A549 (cell line): ENCODE measurements around the gene IL2RG.

Experiments
- CBX8 ChIP-seq: fragments of 200-600 bp; sonication (generic); IDR thresholded peaks from 2 replicates; pipeline ENCODE4 v1.6.1; 2016
- CHD2 ChIP-seq: fragments of 150-350 bp; IDR thresholded peaks from 2 replicates; pipeline ENCODE4 v1.6.1; 2014; ENCODE audit warnings: low read length; ENCODE audit not compliant: partially characterized antibody
- CTCF ChIP-seq: fragments of >200 bp; sonication (Bioruptor Twin); formaldehyde crosslinking; IDR thresholded peaks from 3 replicates; pipeline ENCODE4 v1.5.1; 2016
- EP300 ChIP-seq, 2 experiments: fragments of >200 bp; sonication (Bioruptor Twin); formaldehyde crosslinking; IDR thresholded peaks; 2 replicates in 1 of 2; 3 replicates in 1 of 2; pipeline ENCODE4 v1.6.1; 2016 to 2017
- ESRRA ChIP-seq: fragments of 150-350 bp; IDR thresholded peaks from 2 replicates; pipeline ENCODE4 v1.6.1; 2014; ENCODE audit warnings: mild to moderate bottlenecking, low read length, borderline replicate concordance
- NFE2L2 ChIP-seq: fragments of 150-350 bp; conservative IDR thresholded peaks from 2 replicates; pipeline ENCODE4 v1.6.1; 2014; ENCODE audit warnings: low read length
- POLR2A ChIP-seq: IDR thresholded peaks from 2 replicates; pipeline ENCODE4 v1.6.1; 2012; ENCODE audit warnings: mild to moderate bottlenecking, low read length
- POLR2AphosphoS2 ChIP-seq: conservative IDR thresholded peaks from 2 replicates; pipeline ENCODE4 v1.6.1; 2012; ENCODE audit warnings: low read length, improper control_type of control experiment, inconsistent platforms
- RFX5 ChIP-seq: fragments of 450-650 bp; IDR thresholded peaks from 2 replicates; pipeline ENCODE4 v1.7.1; 2014; ENCODE audit warnings: antibody characterized with exemption, mild to moderate bottlenecking, moderate library complexity
- ZSCAN20 ChIP-seq: fragments of 250-450 bp; sonication (Bioruptor Pico); IDR thresholded peaks from 2 replicates; pipeline ENCODE4 v1.8.0; 2022; ENCODE audit warnings: mild to moderate bottlenecking, moderate library complexity
- TF ChIP-seq, protein P1 (sequence below): fragments of 250-450 bp; sonication (Bioruptor Pico); IDR thresholded peaks from 2 replicates; pipeline ENCODE4 v1.5.0; 2021; ENCODE audit warnings: mild to moderate bottlenecking, moderate library complexity, borderline replicate concordance
- TF ChIP-seq, protein P2 (sequence below): fragments of 200-600 bp; sonication (generic); IDR thresholded peaks from 2 replicates; pipeline ENCODE4 v1.6.1; 2016; ENCODE audit warnings: antibody characterized with exemption, mild to moderate bottlenecking, moderate library complexity

DNA sequence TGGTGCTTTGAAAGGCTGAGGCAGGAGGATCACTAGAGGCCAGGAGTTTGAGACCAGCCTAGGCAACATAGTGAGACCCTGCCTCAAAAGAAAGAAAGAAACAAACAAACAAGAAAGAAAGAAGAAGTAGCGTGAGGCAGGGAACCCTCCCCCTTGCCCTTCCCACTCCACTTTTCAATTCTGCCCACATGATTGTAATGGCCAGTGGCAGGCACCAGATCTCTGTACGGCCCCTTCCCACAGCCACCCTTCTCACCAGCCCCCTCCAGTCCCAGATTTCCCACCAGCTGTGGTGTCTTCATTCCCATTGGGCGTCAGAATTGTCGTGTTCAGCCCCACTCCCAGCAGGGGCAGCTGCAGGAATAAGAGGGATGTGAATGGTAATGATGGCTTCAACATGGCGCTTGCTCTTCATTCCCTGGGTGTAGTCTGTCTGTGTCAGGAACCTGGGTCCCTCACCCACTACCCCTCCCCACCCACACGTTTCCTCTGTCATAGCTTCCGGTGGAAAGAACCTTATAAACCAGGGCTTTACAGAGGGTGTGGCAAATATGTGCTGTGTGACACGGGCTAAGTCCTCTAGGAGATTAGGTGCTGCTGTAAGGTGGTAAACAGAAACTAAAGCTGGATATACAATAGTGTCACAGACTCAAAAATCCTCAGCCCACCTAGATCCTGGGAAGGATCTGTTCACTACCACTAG lies at the start of gene IL2RG:
- no peak for TF ChIP-seq POLR2A
- TF ChIP-seq, protein P1, sequence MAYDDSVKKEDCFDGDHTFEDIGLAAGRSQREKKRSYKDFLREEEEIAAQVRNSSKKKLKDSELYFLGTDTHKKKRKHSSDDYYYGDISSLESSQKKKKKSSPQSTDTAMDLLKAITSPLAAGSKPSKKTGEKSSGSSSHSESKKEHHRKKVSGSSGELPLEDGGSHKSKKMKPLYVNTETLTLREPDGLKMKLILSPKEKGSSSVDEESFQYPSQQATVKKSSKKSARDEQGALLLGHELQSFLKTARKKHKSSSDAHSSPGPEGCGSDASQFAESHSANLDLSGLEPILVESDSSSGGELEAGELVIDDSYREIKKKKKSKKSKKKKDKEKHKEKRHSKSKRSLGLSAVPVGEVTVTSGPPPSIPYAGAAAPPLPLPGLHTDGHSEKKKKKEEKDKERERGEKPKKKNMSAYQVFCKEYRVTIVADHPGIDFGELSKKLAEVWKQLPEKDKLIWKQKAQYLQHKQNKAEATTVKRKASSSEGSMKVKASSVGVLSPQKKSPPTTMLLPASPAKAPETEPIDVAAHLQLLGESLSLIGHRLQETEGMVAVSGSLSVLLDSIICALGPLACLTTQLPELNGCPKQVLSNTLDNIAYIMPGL (CRISPR knock-in tag): no peak
- TF ChIP-seq CTCF: no peak
- TF ChIP-seq RFX5: no peak
- no peak for TF ChIP-seq CBX8
- TF ChIP-seq POLR2AphosphoS2: no peak
- TF ChIP-seq CHD2: no peak
- TF ChIP-seq, protein P2, sequence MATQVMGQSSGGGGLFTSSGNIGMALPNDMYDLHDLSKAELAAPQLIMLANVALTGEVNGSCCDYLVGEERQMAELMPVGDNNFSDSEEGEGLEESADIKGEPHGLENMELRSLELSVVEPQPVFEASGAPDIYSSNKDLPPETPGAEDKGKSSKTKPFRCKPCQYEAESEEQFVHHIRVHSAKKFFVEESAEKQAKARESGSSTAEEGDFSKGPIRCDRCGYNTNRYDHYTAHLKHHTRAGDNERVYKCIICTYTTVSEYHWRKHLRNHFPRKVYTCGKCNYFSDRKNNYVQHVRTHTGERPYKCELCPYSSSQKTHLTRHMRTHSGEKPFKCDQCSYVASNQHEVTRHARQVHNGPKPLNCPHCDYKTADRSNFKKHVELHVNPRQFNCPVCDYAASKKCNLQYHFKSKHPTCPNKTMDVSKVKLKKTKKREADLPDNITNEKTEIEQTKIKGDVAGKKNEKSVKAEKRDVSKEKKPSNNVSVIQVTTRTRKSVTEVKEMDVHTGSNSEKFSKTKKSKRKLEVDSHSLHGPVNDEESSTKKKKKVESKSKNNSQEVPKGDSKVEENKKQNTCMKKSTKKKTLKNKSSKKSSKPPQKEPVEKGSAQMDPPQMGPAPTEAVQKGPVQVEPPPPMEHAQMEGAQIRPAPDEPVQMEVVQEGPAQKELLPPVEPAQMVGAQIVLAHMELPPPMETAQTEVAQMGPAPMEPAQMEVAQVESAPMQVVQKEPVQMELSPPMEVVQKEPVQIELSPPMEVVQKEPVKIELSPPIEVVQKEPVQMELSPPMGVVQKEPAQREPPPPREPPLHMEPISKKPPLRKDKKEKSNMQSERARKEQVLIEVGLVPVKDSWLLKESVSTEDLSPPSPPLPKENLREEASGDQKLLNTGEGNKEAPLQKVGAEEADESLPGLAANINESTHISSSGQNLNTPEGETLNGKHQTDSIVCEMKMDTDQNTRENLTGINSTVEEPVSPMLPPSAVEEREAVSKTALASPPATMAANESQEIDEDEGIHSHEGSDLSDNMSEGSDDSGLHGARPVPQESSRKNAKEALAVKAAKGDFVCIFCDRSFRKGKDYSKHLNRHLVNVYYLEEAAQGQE: no peak
- TF ChIP-seq NFE2L2: no peak
- TF ChIP-seq ZSCAN20 (CRISPR knock-in tag): no peak
- no peak for TF ChIP-seq EP300 (IDR thresholded peaks at IDR 0.05)
- TF ChIP-seq ESRRA: no peak
